GM21360 (cell line): Measurements from ENCODE around the gene ANG.
"Not testable (repeated sequence)": the region's sequence is repeated elsewhere in the genome, so short reads cannot be mapped to it uniquely, and the experiment has no call there.

ENCODE experiments used
- ATAC-seq: cut with Tn5 transposase; IDR thresholded peaks from one replicate; pipeline ENCODE4 v1.9.1; 2021; ENCODE audit warnings: mild to moderate bottlenecking, moderate library complexity; ENCODE audit not compliant: unreplicated experiment

ANG gene

DNA sequence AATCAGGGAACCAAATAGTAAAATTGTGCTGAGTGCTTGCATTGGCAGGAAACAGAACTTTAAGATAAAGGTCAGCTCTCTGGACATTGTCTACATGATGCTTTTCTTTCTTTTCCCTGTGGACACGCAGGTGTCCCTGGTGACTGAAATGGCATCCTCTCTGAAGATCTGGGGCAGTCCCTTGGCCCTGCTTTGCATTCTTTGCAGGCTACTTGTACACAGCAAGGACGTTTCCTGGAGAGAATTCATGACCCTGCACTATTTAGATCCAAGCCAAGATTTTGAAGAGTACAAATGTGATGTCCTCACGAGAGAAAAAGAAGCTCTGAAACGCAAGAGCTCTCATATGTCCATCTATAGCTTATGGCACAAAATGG, 45.9 kb downstream of the ANG start:
- no peak for ATAC-seq

DNA sequence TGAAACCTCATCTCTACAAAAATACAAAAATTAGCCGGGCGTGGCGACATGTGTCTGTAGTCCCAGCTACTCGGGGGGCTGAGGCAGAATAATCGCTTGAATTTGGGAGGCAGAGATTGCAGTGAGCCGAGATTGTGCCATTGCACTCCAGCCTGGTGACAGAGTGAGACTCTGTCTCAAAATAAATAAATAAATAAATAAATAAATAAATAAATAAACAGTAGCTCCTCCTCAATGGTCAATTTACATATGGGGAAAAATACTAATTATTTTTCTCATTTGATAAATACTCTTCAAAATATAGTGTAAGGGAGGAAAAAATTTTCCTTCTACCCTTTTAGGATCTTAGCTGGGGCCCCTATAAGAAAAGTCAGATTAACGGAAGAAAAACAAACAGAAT, 49.7 kb downstream of the ANG start:
- ATAC-seq = not testable (repeated sequence)

DNA sequence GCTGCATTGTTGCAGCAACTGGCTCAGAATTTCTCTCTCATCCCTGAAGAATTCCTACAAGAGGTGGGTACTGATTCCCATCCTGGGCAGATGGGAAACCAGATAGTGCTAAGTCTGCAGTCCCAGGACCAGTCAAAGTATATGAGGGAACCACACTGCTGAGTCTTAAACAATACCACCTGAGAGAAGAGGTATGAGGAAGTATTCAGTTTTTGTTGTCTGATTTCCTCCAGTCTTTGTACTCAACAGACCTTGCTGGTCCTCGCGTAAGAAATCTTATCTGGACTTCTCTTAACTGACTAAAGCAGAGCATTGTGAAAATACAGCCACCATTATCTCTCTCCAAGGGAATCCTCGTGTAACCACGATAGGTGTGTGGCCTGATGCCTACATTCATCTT, 53.6 kb downstream of the ANG start:
- ATAC-seq = no peak

DNA sequence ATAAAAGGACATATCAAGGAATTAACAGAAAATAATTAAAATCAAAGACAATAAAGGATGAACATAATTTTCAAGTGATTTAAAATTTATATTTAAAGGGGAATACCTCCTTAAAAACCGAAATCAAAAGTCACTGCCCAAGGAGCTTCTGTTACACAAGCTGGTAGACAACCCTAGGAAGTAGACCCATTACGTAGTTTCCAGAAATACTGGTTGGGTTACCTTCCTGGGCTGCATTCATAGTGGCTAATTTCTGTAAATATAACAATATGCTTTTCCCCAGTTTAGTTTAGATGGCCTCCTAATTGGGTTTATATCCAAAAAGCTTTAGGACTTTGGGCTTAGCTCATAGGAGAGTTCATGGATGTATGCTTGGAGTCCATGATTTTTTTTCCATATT, 55.0 kb downstream of the ANG start:
- ATAC-seq = no peak
